GM19455 (cell line): ENCODE measurements around the gene BBLN.
"Not testable (repeated sequence)": the region's sequence is repeated elsewhere in the genome, so short reads cannot be mapped to it uniquely, and the experiment has no call there.

Experiments used
- ATAC-seq: cut with Tn5 transposase; IDR thresholded peaks from one replicate; pipeline ENCODE4 v1.9.1; 2021; ENCODE audit not compliant: unreplicated experiment

Gene BBLN

DNA sequence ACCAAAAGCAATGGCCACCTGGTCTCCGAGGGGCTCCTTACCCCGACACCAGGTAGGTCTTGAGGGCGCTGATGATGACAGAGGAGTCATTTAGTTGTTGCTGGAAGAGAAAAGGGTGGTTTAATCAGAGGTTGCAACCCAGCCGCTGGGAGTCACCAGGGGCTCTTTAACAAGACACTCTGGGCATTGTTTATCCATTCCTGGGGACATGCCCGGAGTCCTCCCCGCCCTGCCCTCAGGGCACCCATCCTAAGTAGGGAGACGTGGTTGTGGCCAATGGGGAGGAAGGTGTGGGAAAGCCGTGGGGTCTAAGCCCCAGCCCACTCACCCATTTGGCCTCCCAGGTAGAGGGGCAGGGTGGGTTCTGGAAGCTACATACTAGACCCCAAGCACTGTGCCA is 35.6 kb upstream of the BBLN start:
- no peak for ATAC-seq

DNA sequence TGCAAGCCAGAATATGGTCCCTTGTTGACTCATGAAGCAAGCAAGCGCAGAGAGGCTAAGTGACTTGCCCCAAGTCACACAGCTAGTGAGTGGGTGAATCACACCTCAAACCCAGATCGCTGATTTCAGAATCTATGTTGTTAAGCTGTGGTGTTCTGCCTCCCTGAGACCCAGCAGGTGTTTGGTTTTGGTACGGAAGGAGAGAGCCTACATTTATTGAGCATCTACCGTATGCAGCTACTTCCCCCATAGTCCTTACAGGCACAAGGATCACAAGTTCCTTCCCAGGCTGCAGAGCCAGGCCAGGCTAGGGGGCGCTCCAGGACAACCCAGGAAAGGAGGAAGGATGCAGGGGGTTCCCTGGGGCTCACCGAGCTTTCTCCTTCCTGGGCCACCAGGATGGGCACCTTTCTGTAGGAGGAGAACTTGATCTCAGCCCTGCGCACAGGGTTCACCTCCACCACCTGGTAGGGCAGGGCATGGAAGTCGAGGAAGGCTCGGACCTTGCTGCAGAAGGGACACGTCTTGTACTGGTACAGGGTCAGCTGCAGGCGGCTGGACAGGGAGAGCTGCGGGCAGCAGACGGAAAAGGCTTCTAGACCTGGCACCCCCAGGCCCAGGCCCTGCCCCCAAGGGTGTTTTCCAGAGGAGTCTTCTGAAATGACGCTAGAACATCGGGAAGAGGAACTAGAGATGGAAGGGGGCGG is 35.0 kb upstream of the BBLN start:
- ATAC-seq = no peak

DNA sequence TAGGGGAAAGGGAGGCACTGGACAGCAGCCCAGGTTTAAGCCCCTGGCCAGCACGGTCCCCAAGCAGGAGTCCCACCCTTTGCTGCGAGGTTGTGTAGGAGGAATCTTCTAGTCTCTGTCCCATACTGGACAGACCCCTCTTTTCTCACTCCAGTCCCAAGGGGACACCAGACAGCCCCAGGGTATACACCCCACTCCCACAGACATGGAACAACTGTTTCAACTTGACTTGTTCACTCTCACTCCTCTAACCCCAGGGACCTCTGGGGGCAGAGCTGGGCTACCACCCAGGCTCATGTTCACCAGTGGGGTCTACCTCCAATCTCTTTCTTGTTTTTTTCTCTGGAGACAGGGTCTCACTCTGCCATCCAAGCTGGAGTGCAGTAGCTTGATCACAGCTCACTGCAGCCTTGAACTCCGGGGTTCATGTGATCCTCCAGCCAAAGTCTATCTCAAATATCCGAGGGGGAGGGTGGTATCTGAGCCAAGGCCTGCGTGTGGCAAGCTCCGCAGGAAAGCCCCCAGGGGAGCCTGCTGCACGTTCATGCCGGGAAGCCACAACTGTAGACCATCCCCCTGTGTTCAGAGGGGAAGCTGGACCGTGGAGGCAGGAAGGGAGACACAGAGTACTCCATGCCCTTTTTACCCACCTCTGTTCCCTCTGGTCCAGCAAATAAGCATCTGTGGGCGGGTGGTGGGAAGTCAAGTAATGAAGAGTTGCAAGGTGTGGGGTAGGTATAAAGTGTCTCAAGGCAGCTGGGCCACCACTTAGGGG is 34.3 kb upstream of the BBLN start:
- ATAC-seq = no peak

GRCh38 chr9:128127568-128127989 is 32.5 kb upstream of the BBLN start, which contains the start of gene PTGES2:
TSS of gene PTGES2 (minus strand) at chr9:128127729. CDS start at chr9:128127717, 12 bp downstream.
- ATAC-seq = peak; percentile 53

- peak; percentile 68 for ATAC-seq
These were observed 31.9 kb upstream of the BBLN start for GRCh38 chr9:128127990-128128835.

- no peak for ATAC-seq
These were observed 31.1 kb upstream of the BBLN start for GRCh38 chr9:128128836-128129590.

GRCh38 chr9:128129976-128130590 is 30.0 kb upstream of the BBLN start:
- not testable (repeated sequence) for ATAC-seq

DNA sequence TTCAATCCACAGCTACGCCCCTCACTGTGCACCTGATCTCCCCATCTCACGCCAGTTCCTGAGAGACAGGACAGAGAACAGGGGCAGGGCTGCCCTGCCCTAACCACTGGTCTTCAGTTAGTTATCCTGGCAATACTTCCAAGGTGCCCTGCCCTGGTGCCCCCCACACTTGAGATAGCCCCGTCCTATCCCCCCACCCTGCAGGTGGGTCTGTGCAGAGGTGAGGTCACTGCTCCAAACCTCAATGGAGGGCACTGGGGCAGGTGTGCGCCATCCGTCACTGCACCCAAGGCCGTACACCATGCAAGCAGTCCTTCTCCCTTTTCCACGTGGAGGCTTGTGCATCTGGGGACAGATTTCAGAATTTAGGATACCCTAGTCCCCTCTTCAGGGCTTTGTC is 29.4 kb upstream of the BBLN start:
- not testable (repeated sequence) for ATAC-seq

GRCh38 chr9:128131346-128131745 is 28.7 kb upstream of the BBLN start:
- ATAC-seq = not testable (repeated sequence)

- ATAC-seq = not testable (repeated sequence)
These were observed 27.9 kb upstream of the BBLN start for GRCh38 chr9:128132139-128132538.

DNA sequence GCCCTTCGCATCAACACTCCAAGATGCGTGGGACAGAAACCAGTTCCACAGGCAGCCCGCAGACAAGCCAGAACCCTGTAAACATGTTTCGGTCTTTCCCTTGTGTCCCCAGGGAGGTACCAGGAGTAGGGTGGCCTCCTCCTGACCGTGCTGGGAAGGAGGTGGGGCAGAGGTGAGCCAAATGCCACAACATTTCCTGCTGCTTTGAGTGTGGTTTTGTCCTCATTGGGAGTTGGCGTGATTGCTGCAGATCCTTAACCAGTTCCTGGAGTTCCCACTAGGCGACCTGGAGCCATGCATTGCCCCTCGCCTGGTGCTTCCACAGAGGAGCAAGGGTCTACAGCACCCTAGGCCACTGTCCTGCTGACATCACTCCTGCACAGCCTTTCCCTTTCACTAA is 24.5 kb upstream of the BBLN start:
- not testable (repeated sequence) for ATAC-seq

- ATAC-seq = no peak
These were observed 23.0 kb upstream of the BBLN start for GRCh38 chr9:128136816-128137793.

DNA sequence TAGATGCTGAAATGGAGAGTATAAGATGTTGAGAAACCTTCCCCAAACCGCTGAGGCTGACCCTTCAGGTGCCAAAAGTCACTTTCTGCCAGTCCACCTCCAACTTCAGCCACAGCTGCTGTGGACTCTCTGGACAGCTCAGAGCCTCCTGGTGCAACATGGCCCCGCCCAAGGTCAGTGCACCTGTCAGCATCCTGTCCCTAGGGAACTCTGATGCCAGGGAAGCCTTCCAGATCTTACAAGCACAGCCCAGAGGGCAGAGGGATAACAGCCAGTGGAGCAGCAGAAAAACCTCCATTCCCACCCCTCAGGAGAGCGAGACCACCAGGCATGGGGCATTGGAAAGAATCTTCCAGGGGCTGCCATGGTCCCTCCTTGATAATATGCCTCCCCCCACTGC is 22.1 kb upstream of the BBLN start:
- no peak for ATAC-seq

DNA sequence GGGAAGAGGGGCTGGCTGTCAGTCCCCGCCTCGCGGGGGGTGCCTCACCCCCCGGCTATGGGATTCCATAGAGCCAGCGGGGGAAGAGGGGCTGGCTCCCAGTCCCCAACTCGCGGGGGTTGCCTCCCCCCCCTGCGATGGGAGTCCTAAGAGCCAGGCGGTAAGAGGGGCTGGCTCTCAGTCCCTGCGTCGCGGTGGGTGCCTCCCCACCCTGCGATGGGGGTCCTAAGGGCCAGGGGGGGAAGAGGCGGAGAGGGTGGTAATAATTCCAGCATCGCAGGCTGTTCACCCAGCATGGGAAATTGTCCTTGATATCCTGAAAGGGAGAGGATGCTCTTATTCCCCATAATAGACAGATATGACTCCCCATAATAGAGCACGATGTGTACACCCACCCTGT is 20.4 kb upstream of the BBLN start:
- no peak for ATAC-seq

- ATAC-seq = no peak
These were observed 18.5 kb upstream of the BBLN start for GRCh38 chr9:128141604-128142003.

DNA sequence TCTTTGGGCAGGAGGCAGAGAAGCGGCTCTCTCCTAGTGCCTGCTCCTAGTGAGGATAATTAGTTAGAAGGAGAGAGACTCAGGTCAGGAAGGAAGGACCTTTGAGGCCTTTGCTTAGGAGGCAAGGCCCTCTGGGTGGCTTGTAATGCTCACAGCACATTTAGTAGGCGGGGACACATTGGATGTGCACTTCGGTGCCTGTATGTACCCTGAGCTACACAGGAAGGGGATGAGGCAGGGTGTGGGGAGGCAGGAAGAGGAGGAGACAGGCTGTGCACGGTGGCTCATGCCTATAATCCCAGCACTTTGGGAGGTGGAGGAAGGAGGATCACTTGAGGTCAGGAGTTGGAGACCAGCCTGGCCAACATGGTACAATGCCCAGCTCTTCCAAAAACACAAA is 18.0 kb upstream of the BBLN start:
- no peak for ATAC-seq

DNA sequence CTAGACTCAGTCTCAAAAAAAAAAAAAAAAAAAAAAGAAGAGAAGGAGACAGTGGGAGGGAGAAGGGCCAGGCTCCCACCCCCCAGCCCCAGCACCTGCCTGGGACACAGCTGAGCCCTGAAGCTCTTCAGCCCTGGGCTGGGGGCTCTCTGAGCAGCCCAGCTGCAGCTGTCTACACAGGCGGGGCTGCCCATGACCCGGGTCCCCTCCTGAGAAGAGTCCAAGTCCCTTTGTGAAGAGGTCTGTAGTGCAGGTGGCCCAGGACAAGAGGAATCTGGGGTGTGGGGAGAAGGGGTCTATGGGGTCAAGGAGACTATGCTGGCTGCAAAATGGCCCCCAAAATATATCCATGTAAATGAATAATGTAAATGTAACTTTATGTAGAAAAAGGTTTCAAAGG is 17.5 kb upstream of the BBLN start:
- no peak for ATAC-seq

DNA sequence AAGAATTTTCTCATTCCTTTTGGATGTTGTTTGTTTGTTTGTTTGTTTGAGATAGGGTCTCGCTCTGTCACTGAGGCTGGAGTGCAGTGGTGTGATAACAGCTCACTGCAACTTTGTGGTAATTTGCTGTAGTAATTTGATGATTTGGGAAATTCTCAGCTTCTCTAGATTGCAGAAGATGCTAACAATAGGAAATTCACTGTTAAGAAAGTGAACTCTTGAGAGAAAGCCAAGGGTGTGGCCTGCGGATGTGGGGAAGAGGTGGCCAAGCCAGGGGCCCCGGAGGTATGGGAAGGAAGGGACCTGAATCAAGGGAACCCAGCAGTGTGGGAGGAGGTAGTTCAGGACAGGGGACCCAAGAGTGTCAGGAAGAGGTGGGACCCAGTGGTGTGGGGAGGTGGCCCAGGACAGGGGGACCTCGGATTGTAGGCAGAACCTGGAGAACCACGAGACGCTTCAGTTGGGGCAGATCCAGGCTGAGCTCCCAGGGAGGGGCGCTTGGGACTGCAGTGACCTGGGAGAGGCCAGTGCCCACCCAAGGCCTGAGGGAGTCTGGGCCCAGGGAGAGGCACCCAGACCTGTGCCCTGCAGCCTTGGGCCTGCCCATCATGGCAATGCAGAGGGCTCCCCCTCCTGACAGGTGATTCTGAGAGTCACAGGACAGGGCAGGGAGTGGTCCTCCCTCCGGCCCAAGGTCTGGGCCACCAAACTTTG is 16.4 kb upstream of the BBLN start:
- ATAC-seq = no peak
